MM.1S (cell line): ENCODE data around the gene CNNM4.

ENCODE experiments used
- EZH2 ChIP-seq: fragments of 300-600 bp; sonication (generic); optimal IDR thresholded peaks from 2 replicates; pipeline ENCODE3; 2017; ENCODE audit warnings: low read depth, mild to moderate bottlenecking, antibody characterized with exemption, low read length, mixed read lengths
- EZH2phosphoT487 ChIP-seq: fragments of 300-600 bp; sonication (generic); IDR thresholded peaks from 2 replicates; pipeline ENCODE4 v1.6.1; 2018; ENCODE audit warnings: antibody characterized with exemption, low read length
- TF ChIP-seq, protein P1 (sequence below): fragments of 300-600 bp; sonication (generic); IDR thresholded peaks from 2 replicates; pipeline ENCODE4 v1.5.1; 2016; ENCODE audit warnings: antibody characterized with exemption, low read length, mixed read lengths

DNA sequence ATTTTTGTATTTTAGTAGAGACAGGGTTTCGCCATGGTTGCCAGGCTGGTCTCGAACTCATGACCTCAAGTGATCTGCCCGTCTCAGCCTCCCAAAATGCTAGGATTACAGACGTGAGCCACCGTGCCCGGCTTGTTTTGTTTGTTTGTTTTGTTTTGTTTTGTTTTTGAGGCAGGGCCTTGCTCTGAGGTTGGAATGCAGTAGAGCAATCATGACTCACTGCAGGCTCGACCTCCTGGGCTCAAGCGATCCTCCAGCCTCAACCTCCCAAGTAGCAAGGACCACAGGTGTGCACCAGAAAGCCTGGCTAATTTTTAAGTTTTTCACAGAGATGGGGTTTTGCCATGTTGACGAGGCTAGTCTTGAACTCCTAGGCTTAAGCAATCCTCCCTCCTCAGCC lies 8.9 kb upstream of the CNNM4 start:
- TF ChIP-seq, protein P1, sequence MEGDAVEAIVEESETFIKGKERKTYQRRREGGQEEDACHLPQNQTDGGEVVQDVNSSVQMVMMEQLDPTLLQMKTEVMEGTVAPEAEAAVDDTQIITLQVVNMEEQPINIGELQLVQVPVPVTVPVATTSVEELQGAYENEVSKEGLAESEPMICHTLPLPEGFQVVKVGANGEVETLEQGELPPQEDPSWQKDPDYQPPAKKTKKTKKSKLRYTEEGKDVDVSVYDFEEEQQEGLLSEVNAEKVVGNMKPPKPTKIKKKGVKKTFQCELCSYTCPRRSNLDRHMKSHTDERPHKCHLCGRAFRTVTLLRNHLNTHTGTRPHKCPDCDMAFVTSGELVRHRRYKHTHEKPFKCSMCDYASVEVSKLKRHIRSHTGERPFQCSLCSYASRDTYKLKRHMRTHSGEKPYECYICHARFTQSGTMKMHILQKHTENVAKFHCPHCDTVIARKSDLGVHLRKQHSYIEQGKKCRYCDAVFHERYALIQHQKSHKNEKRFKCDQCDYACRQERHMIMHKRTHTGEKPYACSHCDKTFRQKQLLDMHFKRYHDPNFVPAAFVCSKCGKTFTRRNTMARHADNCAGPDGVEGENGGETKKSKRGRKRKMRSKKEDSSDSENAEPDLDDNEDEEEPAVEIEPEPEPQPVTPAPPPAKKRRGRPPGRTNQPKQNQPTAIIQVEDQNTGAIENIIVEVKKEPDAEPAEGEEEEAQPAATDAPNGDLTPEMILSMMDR = no peak
- TF ChIP-seq EZH2phosphoT487 (no peak), EZH2 (no peak)
